SU-DHL-6 (cell line): ENCODE results near the gene CADM2.

Source experiments
- H2AFZ ChIP-seq: fragments of 200-600 bp; sonication (generic); 2 replicates; pipeline ENCODE4 v1.6.1; 2014; ENCODE audit warnings: low read depth, mild to moderate bottlenecking, moderate library complexity, mixed read lengths, antibody characterized with exemption, low read length; ENCODE audit not compliant: severe bottlenecking
- H3F3A ChIP-seq: fragments of 200-600 bp; shearing (Covaris generic); 2 replicates; pipeline ENCODE4 v1.6.0; 2016; ENCODE audit warnings: antibody characterized with exemption, mild to moderate bottlenecking; ENCODE audit not compliant: insufficient read depth
- H3K27ac ChIP-seq: fragments of 200-600 bp; sonication (generic); 2 replicates; pipeline ENCODE4 v1.5.1; 2016; ENCODE audit warnings: low read depth, mild to moderate bottlenecking, low read length, moderate library complexity, mixed read lengths
- H3K27me3 ChIP-seq: fragments of 200-600 bp; sonication (generic), shearing (Covaris generic); 2 replicates; pipeline ENCODE4 v1.6.0; 2014; ENCODE audit warnings: mild to moderate bottlenecking, low read length
- H3K36me3 ChIP-seq: fragments of 200-600 bp; sonication (generic); 2 replicates; pipeline ENCODE4 v1.6.1; 2014; ENCODE audit warnings: mild to moderate bottlenecking, low read length, mixed read lengths
- H3K4me2 ChIP-seq: fragments of 300-600, 200-600 bp; shearing (Covaris generic), sonication (generic); 2 replicates; pipeline ENCODE4 v1.6.0; 2014; ENCODE audit warnings: low read length, low read depth, mild to moderate bottlenecking; ENCODE audit not compliant: poor library complexity, severe bottlenecking
- H3K4me3 ChIP-seq: fragments of 200-600 bp; sonication (generic); 2 replicates; pipeline ENCODE4 v1.5.1; 2014; ENCODE audit warnings: antibody characterized with exemption, low read length, mild to moderate bottlenecking, mixed read lengths; ENCODE audit not compliant: insufficient read depth, poor library complexity, severe bottlenecking
- H3K79me2 ChIP-seq: fragments of 200-600 bp; sonication (generic); 2 replicates; pipeline ENCODE4 v1.6.1; 2014; ENCODE audit warnings: mild to moderate bottlenecking, low read length, moderate library complexity; ENCODE audit not compliant: insufficient read depth
- H3K9ac ChIP-seq: fragments of 200-600 bp; sonication (generic); 2 replicates; pipeline ENCODE4 v1.7.0; 2014; ENCODE audit warnings: mild to moderate bottlenecking, low read length
- H3K9me2 ChIP-seq: fragments of 200-600 bp; sonication (generic); replicated peaks from 2 replicates; pipeline ENCODE4 v1.6.1; 2014; ENCODE audit warnings: low read length; ENCODE audit not compliant: insufficient read depth
- H3K9me3 ChIP-seq: fragments of 200-600 bp; sonication (generic); 2 replicates; pipeline ENCODE4 v1.6.1; 2014; ENCODE audit warnings: low read length, mixed read lengths; ENCODE audit not compliant: insufficient read depth
- H4K20me1 ChIP-seq: fragments of 200-600 bp; sonication (generic); 2 replicates; pipeline ENCODE4 v1.6.1; 2014; ENCODE audit warnings: low read depth, mild to moderate bottlenecking, antibody characterized with exemption, low read length, moderate library complexity, mixed read lengths
- CTCF ChIP-seq: fragments of 200-600 bp; sonication (generic); IDR thresholded peaks from one replicate; pipeline ENCODE4 v1.5.1; 2017; ENCODE audit warnings: antibody characterized with exemption, mild to moderate bottlenecking, low read length, moderate library complexity; ENCODE audit not compliant: insufficient read depth, poor library complexity, severe bottlenecking
- EZH2phosphoT487 ChIP-seq: fragments of 200-600 bp; sonication (generic), shearing (Covaris generic); conservative IDR thresholded peaks from 2 replicates; pipeline ENCODE4 v1.6.1; 2018; ENCODE audit warnings: mild to moderate bottlenecking, antibody characterized with exemption, low read length, moderate library complexity, mixed read lengths

CADM2 gene

GRCh38 chr3:85081191-85081906, 122.6 kb downstream of the CADM2 start:
- Histone ChIP-seq H4K20me1 (no peaks in the 10 kb centered on the region), H3K79me2 (no peaks in the 10 kb centered on the region), H3K9me2 (no peaks in the 10 kb centered on the region), H3K4me3 (no peak overlapping the region), H3K4me2 (no peak overlapping the region), H3K9ac (no peak overlapping the region), H3K9me3 (no peaks in the 10 kb centered on the region), H3F3A (no peaks in the 10 kb centered on the region), H2AFZ (no peak overlapping the region), H3K27me3 (no peaks in the 10 kb centered on the region), H3K36me3 (no peaks in the 10 kb centered on the region), H3K27ac (no peak overlapping the region)
- TF ChIP-seq EZH2phosphoT487 (no peak), CTCF (no peak)

GRCh38 chr3:85090495-85090894, 131.7 kb downstream of the CADM2 start:
- H3F3A ChIP-seq = no peaks in the 10 kb centered on the region
- no peak for TF ChIP-seq CTCF
- TF ChIP-seq EZH2phosphoT487 = no peak
- no peaks in the 10 kb centered on the region for H3K36me3 ChIP-seq
- no peaks in the 10 kb centered on the region for H3K79me2 ChIP-seq
- no peak overlapping the region for H3K4me3 ChIP-seq
- H3K9me2 ChIP-seq = no peaks in the 10 kb centered on the region
- no peak overlapping the region for H3K27ac ChIP-seq
- peak overlapping the region; percentile 48 for H2AFZ ChIP-seq
- no peaks in the 10 kb centered on the region for H3K27me3 ChIP-seq
- no peaks in the 10 kb centered on the region for H3K9me3 ChIP-seq
- H4K20me1 ChIP-seq = no peaks in the 10 kb centered on the region
- H3K9ac ChIP-seq = no peak overlapping the region
- no peak overlapping the region for H3K4me2 ChIP-seq

DNA sequence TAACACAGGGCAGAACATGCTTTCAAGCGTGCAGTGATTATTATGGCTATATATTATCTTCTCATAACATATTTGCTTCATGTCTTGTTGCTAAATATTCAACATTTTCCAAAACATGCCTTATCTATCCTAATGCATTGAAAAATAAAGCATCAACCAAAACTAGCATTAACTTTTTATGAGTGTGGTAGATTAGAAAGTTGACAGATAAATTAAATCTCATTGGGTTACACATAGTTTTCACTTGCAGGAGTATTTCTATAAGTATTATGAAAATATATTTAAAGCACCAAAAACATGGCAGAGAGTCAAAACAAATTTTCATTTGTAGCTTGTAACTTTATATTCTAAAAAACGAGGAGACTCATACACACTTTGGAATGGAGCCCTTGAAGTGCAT, 141.5 kb downstream of the CADM2 start:
- Histone ChIP-seq H3K9me2 (no peaks in the 10 kb centered on the region), H2AFZ (no peak overlapping the region), H3K36me3 (no peaks in the 10 kb centered on the region), H3K79me2 (no peaks in the 10 kb centered on the region), H3F3A (no peaks in the 10 kb centered on the region), H3K9ac (no peak overlapping the region), H3K27me3 (no peaks in the 10 kb centered on the region), H4K20me1 (no peaks in the 10 kb centered on the region), H3K27ac (no peak overlapping the region), H3K9me3 (no peaks in the 10 kb centered on the region), H3K4me3 (no peak overlapping the region), H3K4me2 (no peak overlapping the region)
- no peak for TF ChIP-seq EZH2phosphoT487
- TF ChIP-seq CTCF = no peak
